NCI-H345 treated with DMSO at 0.1 percent for 48 hours (cell line): ENCODE measurements around the gene TRIO.

Experiments
- DNase-seq: peaks from one replicate; lab custom pipeline; 2025; ENCODE audit not compliant: unreplicated experiment; lab: John Stamatoyannopoulos, UW

The TRIO gene

GRCh38 chr5:14165375-14166106 lies 22.4 kb downstream of the TRIO start:
- DNase-seq = no peak

DNA sequence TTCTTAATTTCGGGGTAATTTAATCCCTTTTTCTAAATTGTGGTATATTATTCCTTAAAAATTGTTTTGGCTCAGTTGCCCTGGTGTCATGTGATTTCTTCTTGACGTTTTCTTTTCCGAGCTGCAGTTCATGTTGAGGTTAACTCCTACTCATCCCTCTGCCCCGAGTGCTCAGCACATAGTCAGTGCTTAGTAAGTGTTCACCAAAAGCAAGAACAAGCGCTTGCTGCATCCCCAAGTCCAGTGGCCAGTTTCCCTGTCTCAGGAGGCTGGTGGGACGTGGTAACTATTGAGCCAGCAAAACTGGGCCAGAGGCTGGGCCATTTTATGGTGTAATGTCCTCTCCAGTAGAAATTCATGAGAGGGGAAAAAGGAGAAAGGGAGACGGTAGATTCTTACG lies 23.3 kb downstream of the TRIO start:
- no peak for DNase-seq

- DNase-seq = no peak
Observed at GRCh38 chr5:14167211-14167845, 24.2 kb downstream of the TRIO start.

GRCh38 chr5:14168144-14168792 lies 25.1 kb downstream of the TRIO start:
- no peak for DNase-seq

- no peak for DNase-seq
Observed at GRCh38 chr5:14168793-14169262, 25.7 kb downstream of the TRIO start.

GRCh38 chr5:14171046-14171445 lies 27.9 kb downstream of the TRIO start:
- DNase-seq = no peak

GRCh38 chr5:14171621-14172020 lies 28.5 kb downstream of the TRIO start:
- DNase-seq = no peak

GRCh38 chr5:14172149-14172795 lies 29.1 kb downstream of the TRIO start:
- no peak for DNase-seq

GRCh38 chr5:14173377-14174229 lies 30.5 kb downstream of the TRIO start:
- DNase-seq = no peak

- no peak for DNase-seq
Observed at GRCh38 chr5:14174230-14174636, 31.1 kb downstream of the TRIO start.

DNA sequence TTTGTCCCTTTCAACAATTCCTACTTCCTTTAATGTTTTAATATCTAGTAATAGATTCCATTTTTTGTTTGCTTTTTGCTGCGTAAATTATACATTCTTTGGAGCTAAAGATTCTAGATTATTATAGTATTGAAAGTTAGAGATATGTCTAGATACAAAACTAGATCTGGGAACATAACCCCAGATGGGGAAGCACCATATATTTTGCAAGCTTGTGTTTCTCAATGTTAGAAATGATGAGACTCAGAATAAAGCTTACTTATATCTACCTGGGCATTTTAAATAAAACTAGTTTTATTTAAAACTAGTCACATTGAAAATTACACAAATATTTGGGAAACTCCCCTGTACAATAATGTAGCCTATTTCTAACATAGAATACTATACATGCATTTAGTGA lies 32.2 kb downstream of the TRIO start:
- DNase-seq = no peak

DNA sequence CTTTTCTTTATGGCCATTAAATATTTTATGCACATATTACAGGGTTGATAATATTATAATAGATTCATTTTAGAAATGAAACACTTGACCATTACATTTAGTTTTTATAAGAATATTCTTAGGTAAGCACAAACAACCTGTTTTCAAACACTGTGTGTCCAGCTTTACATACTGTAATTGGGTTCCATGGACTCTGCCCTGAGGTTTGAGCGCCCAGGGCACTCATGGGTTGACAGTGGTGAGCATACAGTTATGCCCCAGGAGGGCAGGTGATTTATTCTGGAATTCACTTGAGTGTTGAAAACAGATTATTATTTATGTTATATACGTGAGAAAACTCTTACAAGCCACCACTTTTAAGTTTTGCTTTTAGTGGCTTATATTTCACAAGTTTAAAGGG lies 33.7 kb downstream of the TRIO start:
- no peak for DNase-seq

DNA sequence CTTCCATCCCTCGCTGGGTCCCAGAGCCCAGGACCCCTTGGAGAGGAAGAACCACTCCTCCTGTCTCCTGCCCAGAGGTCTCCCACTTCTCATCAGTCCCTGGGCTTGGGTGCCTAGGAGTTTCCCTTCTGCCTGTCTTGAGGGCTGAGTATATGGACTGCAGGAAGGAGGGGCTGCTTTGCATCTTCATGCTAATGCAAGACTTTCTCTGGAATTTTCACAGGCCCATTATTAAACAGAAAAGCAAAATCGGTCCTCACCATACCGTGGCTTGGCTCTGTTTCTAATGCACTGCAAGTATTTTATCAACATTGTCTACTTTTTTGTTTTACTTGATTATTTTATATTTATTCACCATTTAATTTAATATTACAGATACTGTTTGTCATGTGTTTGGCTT lies 34.5 kb downstream of the TRIO start:
- DNase-seq = no peak

GRCh38 chr5:14178091-14178490 lies 34.9 kb downstream of the TRIO start:
- DNase-seq = no peak

GRCh38 chr5:14178671-14179211 lies 35.6 kb downstream of the TRIO start:
- no peak for DNase-seq

GRCh38 chr5:14179446-14179845 lies 36.3 kb downstream of the TRIO start:
- DNase-seq = no peak

DNA sequence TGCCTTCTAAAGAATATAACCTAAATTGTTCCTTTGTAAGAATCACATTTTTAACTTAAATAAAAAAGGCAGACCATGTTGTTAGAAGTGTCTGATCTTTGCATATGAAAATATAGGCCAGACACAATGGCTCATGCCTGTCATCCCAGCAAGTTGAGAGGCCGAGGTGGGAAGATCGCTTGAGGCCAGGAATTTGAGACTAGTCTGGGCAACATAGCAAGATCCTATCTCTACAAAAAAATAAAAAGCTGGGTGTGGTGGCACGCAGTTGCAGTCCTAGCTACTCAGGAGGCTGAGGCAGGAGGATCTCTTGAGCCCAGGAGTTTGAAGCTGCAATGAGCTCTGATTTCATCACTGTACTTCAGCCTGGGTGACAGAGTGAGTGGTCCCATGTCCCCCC lies 37.3 kb downstream of the TRIO start:
- no peak for DNase-seq

GRCh38 chr5:14181299-14181968 lies 38.3 kb downstream of the TRIO start:
- DNase-seq = no peak

- DNase-seq = no peak
Observed at GRCh38 chr5:14182761-14183160, 39.6 kb downstream of the TRIO start.
